C4-2B (cell line): Measurements from ENCODE around the gene PRKCH.

ENCODE experiments used
- CTCF ChIP-seq: fragments of 450-650 bp; conservative IDR thresholded peaks from 2 replicates; pipeline ENCODE4 v1.5.1; 2017; ENCODE audit warnings: mild to moderate bottlenecking
- ZFX ChIP-seq: fragments of 450-650 bp; IDR thresholded peaks from 2 replicates; pipeline ENCODE4 v1.6.1; 2017

- TF ChIP-seq CTCF (no peak), ZFX (no peak)
Observed at GRCh38 chr14:61518403-61518802, 197.0 kb downstream of the PRKCH start.
